ENCODE data around the gene CDK14.

The CDK14 gene

DNA sequence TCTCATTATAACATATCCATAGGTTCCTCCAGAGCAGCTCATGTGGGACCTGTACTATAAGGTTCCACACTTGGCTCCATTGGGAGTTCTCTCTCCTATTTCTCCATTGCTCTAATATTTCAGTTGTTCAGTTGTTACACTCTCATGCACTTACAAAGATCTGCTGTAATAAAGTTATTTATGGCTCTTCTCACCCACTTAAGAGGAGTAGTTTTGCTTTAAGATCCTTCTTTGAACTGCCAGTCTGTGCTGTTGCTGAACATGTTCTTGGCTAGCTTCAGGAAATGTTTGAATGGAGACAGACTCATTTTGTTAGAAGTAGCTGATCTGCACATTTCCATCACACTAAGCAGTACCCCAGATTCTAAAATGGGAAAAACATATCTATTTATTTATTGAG, 250.1 kb downstream of the CDK14 start:
- H3K4me1 ChIP-seq (ENCODE audit: control insufficient read depth, insufficient read depth, low read length), result no peaks in the 10 kb centered on the region

DNA sequence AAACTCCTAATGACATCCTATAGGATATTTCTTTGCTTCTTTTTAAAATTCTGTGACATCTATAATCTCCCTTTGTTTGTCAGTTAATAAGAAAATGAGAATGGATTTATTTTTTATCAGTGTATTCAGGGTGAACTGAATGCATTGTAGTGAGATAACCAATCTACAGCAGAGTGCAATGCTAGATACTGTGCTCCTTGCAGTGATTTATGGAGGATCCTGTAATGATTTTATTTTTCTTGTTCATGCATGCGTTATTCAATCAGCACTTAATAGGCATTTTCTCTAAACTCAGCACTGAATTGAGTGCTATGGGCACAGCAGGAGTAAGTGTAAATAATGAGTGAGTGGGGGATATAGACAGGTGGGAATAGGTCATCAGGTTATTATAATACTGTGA, 253.9 kb downstream of the CDK14 start:
- H3K4me1 ChIP-seq (ENCODE audit: control insufficient read depth, insufficient read depth, low read length), result no peaks in the 10 kb centered on the region
- H3K4me3 ChIP-seq (ENCODE audit: low read length), result no peak overlapping the region
- H3K27ac ChIP-seq (ENCODE audit: low read length), result no peak overlapping the region
- no peak for DNase-seq (ENCODE audit: low read depth, low spot score)
- H3K27me3 ChIP-seq (ENCODE audit: control insufficient read depth, insufficient read depth, low read length), result no peaks in the 10 kb centered on the region
- no CpG with 5 or more reads among the region's 1 CpG for WGBS (ENCODE audit: insufficient coverage, insufficient read length)
- H3K9me3 ChIP-seq (ENCODE audit: control insufficient read depth, insufficient read depth, low read length), result no peaks in the 10 kb centered on the region
- H3K36me3 ChIP-seq (ENCODE audit: control insufficient read depth, insufficient read depth, low read length), result no peaks in the 10 kb centered on the region

More for the DNA sequence above, 250.1 kb downstream of the CDK14 start:
- H3K4me3 ChIP-seq (ENCODE audit: low read length), result no peak overlapping the region
- no peak for DNase-seq (ENCODE audit: low read depth, low spot score)
- no peaks in the 10 kb centered on the region for H3K36me3 ChIP-seq (ENCODE audit: control insufficient read depth, insufficient read depth, low read length)
- H3K9me3 ChIP-seq (ENCODE audit: control insufficient read depth, insufficient read depth, low read length), result no peaks in the 10 kb centered on the region
- H3K27ac ChIP-seq (ENCODE audit: low read length), result no peak overlapping the region
- no peaks in the 10 kb centered on the region for H3K27me3 ChIP-seq (ENCODE audit: control insufficient read depth, insufficient read depth, low read length)

DNA sequence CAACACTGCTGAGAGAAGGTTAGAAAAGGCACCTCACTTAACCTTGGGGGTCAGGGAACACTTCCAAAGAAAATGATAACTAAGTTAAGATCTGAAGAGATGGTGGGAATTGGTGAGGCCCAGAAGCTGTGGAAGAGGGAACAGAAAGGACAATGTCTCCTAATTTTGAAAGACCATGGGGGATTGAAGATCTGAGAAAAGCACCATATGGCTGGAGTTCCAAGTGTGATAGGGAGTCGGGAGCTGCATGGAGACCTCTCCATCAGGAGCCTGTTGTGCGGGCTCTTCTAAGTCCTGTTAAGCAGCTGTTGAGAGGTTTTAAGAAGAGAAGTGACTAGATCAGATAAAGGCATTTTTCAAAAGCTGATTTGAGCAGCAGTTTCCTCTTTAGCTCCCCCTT, 254.3 kb downstream of the CDK14 start:
- no peak for DNase-seq (ENCODE audit: low read depth, low spot score)
- Histone ChIP-seq H3K27ac (ENCODE audit: low read length) (no peak overlapping the region), H3K27me3 (ENCODE audit: control insufficient read depth, insufficient read depth, low read length) (no peaks in the 10 kb centered on the region), H3K4me3 (ENCODE audit: low read length) (no peak overlapping the region), H3K36me3 (ENCODE audit: control insufficient read depth, insufficient read depth, low read length) (no peaks in the 10 kb centered on the region), H3K4me1 (ENCODE audit: control insufficient read depth, insufficient read depth, low read length) (no peaks in the 10 kb centered on the region), H3K9me3 (ENCODE audit: control insufficient read depth, insufficient read depth, low read length) (no peaks in the 10 kb centered on the region)
- no CpG with 5 or more reads among the region's 2 CpGs for WGBS (ENCODE audit: insufficient coverage, insufficient read length)

DNA sequence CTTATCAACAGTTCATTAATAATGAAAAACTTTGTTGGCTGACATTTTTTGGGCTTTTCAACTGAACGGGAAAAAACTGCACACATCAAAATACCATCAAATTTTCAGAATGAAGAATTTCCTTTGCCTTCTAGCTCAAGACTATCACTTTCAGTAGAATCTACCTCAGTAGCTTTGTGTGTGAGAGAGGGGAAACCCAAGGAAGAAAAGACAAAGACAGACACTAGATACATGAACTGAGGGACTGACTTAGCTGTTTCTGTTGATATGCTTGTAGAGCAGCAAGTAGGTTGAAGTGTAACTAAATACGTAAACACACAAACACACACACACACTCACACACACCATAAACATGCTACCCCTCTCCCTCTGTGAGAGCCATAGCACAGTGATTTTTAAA, 257.1 kb downstream of the CDK14 start:
- Histone ChIP-seq H3K27me3 (ENCODE audit: control insufficient read depth, insufficient read depth, low read length) (no peaks in the 10 kb centered on the region), H3K36me3 (ENCODE audit: control insufficient read depth, insufficient read depth, low read length) (no peaks in the 10 kb centered on the region), H3K4me1 (ENCODE audit: control insufficient read depth, insufficient read depth, low read length) (0 out of 2 replicates have a peak, but pooled peaks cover 2% of the 10 kb centered on the region), H3K9me3 (ENCODE audit: control insufficient read depth, insufficient read depth, low read length) (no peaks in the 10 kb centered on the region), H3K4me3 (ENCODE audit: low read length) (no peak overlapping the region), H3K27ac (ENCODE audit: low read length) (no peak overlapping the region)
- no CpG with 5 or more reads among the region's 2 CpGs for WGBS (ENCODE audit: insufficient coverage, insufficient read length)
- no peak for DNase-seq (ENCODE audit: low read depth, low spot score)

DNA sequence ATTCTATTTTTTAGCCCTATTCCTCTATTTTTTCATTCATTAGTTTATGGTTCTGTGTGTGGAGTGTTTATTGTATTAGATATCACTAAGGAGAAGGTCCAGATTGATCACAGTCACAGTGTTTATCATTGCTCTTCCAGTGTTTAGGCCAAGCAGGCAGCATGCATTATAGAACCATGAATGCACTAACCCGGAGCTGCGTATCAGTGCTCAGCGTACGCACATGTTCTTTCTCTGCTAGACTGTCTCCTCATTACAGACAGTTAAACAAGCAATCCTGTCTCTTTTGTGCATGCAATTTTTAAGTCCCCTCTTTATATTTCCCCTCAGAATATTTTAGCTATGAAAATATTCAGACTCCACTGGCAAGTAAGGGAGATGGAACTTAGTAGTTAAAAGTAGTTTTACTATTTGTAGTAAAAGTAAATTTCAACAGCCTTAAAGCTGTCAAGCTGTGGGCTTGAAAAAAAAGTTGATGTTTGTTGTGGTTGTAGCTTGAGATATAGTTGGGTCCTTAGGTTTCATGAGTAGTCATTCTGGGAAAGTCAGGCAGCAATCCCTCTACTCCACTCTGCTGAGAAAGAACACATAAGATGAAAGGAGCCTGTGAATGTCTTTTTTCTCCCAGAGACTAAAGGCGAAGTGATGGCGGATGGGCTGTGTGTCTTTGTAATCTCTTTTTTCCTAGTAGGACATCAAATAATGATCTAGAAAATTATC, 260.4 kb downstream of the CDK14 start:
- Histone ChIP-seq H3K4me3 (ENCODE audit: low read length) (no peak overlapping the region), H3K9me3 (ENCODE audit: control insufficient read depth, insufficient read depth, low read length) (no peaks in the 10 kb centered on the region), H3K27ac (ENCODE audit: low read length) (no peak overlapping the region), H3K27me3 (ENCODE audit: control insufficient read depth, insufficient read depth, low read length) (no peaks in the 10 kb centered on the region), H3K4me1 (ENCODE audit: control insufficient read depth, insufficient read depth, low read length) (0 out of 2 replicates have a peak, but pooled peaks cover 2% of the 10 kb centered on the region), H3K36me3 (ENCODE audit: control insufficient read depth, insufficient read depth, low read length) (no peaks in the 10 kb centered on the region)
- no peak for DNase-seq (ENCODE audit: low read depth, low spot score)
- no CpG with 5 or more reads among the region's 6 CpGs for WGBS (ENCODE audit: insufficient coverage, insufficient read length)

DNA sequence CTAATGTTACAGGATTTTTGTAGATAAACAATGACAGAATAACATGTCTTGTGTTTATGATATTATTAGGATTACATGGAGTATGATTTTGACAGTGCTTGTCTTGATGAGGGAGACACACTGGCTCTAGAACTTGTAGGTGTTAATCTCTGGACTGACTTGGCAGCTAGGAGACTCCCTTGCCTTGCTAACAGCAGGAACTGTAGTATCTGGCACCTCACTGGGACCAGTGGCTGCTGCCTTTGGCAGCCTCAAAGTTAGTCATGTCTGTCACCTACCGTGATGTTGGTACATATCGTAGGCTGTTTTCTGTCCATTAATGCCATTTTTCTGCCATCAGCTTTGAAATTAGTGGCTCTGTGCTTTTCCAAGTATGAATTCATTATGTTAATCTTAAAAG, 261.5 kb downstream of the CDK14 start:
- Histone ChIP-seq H3K36me3 (ENCODE audit: control insufficient read depth, insufficient read depth, low read length) (no peaks in the 10 kb centered on the region), H3K27me3 (ENCODE audit: control insufficient read depth, insufficient read depth, low read length) (no peaks in the 10 kb centered on the region), H3K4me1 (ENCODE audit: control insufficient read depth, insufficient read depth, low read length) (0 out of 2 replicates have a peak, but pooled peaks cover 2% of the 10 kb centered on the region), H3K27ac (ENCODE audit: low read length) (no peak overlapping the region), H3K4me3 (ENCODE audit: low read length) (no peak overlapping the region), H3K9me3 (ENCODE audit: control insufficient read depth, insufficient read depth, low read length) (no peaks in the 10 kb centered on the region)
- no peak for DNase-seq (ENCODE audit: low read depth, low spot score)
- WGBS (ENCODE audit: insufficient coverage, insufficient read length), result no CpG with 5 or more reads among the region's 2 CpGs

DNA sequence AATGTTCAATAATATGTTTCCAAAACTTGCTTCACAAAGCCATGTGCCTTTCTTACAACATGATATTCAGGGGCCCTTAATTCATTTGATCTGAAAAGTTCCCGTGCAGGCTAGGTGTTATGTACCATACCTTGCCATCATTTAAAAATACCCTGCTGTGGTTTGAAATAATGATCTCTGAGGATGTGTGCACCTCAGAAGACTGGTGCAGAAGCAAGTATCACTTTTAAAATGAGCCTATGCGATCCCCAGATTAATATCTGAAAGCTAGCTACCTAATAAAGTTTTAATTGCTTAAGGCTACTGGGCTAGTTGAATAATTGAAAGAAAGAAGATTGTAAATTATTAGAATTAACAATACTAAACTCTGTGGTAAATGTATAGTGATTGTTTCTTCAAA, 262.4 kb downstream of the CDK14 start:
- no CpG with 5 or more reads among the region's 2 CpGs for WGBS (ENCODE audit: insufficient coverage, insufficient read length)
- no peaks in the 10 kb centered on the region for H3K36me3 ChIP-seq (ENCODE audit: control insufficient read depth, insufficient read depth, low read length)
- H3K27ac ChIP-seq (ENCODE audit: low read length), result no peak overlapping the region
- H3K4me3 ChIP-seq (ENCODE audit: low read length), result no peak overlapping the region
- no peaks in the 10 kb centered on the region for H3K9me3 ChIP-seq (ENCODE audit: control insufficient read depth, insufficient read depth, low read length)
- no peaks in the 10 kb centered on the region for H3K27me3 ChIP-seq (ENCODE audit: control insufficient read depth, insufficient read depth, low read length)
- 0 out of 2 replicates have a peak, but pooled peaks cover 2% of the 10 kb centered on the region for H3K4me1 ChIP-seq (ENCODE audit: control insufficient read depth, insufficient read depth, low read length)
- DNase-seq (ENCODE audit: low read depth, low spot score), result no peak

DNA sequence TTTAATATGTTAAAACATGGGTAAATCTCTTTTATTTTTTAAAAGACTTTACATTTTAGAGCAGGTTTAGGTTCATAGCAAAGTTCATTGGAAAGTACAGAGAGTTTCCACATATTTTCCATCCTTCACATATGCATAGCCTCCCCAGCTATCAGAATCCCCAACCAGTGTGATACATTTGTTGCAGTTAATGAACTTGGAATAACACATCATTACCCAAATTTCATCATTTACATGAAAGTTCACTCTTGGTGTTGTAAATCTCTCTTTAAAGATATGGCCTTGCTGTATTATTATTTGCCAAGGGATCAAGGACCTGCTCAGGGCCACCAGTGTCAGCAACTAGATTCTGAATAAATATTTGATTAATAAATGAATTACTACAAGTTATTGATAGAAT, 263.4 kb downstream of the CDK14 start:
- Histone ChIP-seq H3K4me1 (ENCODE audit: control insufficient read depth, insufficient read depth, low read length) (0 out of 2 replicates have a peak, but pooled peaks cover 2% of the 10 kb centered on the region), H3K9me3 (ENCODE audit: control insufficient read depth, insufficient read depth, low read length) (no peaks in the 10 kb centered on the region), H3K36me3 (ENCODE audit: control insufficient read depth, insufficient read depth, low read length) (no peaks in the 10 kb centered on the region), H3K27me3 (ENCODE audit: control insufficient read depth, insufficient read depth, low read length) (no peaks in the 10 kb centered on the region), H3K4me3 (ENCODE audit: low read length) (no peak overlapping the region), H3K27ac (ENCODE audit: low read length) (no peak overlapping the region)
- DNase-seq (ENCODE audit: low read depth, low spot score), result no peak

DNA sequence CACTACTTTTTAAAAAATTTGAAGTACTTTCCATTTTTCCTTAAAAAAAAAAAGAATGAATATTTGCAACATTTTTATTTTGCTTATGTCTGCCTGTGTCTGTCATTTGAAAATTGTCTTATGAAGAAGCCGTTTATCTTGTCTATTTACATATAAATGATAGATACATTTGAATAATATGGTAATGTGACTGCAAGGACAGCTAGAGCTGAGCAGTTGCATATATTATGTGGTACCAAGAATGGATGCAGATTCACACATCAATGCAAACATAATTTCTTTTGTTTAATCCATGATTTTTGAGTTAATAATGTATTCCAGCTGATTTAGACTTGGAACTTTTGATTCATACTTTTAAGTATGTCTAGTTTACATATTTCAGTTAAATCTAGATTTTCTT, 268.0 kb downstream of the CDK14 start:
- DNase-seq (ENCODE audit: low read depth, low spot score), result no peak
- no CpG with 5 or more reads among the region's 1 CpG for WGBS (ENCODE audit: insufficient coverage, insufficient read length)
- no peak overlapping the region for H3K4me3 ChIP-seq (ENCODE audit: low read length)
- H3K9me3 ChIP-seq (ENCODE audit: control insufficient read depth, insufficient read depth, low read length), result no peaks in the 10 kb centered on the region
- no peaks in the 10 kb centered on the region for H3K27me3 ChIP-seq (ENCODE audit: control insufficient read depth, insufficient read depth, low read length)
- no peaks in the 10 kb centered on the region for H3K4me1 ChIP-seq (ENCODE audit: control insufficient read depth, insufficient read depth, low read length)
- H3K27ac ChIP-seq (ENCODE audit: low read length), result no peak overlapping the region
- H3K36me3 ChIP-seq (ENCODE audit: control insufficient read depth, insufficient read depth, low read length), result no peaks in the 10 kb centered on the region

DNA sequence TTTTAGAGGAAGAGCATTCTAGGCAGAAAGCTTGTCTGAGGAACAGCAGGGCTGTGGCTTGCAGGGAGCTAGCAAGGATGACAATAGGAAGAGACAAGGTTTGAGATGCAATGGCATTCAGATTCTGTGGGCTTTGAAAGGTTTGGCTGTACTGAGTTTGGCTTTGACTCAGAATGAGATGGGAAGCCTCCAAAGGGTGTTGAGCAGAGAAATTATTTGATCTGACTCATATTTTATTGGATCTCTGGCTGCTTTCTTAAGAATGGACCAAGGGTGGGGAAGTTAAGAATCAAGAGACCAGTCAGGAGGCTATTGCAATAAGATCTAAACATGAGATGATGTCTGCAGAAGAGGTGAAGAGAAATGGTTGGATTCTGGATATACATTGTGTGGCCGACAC, 273.2 kb downstream of the CDK14 start:
- WGBS (ENCODE audit: insufficient coverage, insufficient read length), result no CpG with 5 or more reads among the region's 1 CpG
- Histone ChIP-seq H3K36me3 (ENCODE audit: control insufficient read depth, insufficient read depth, low read length) (no peaks in the 10 kb centered on the region), H3K4me3 (ENCODE audit: low read length) (no peak overlapping the region), H3K9me3 (ENCODE audit: control insufficient read depth, insufficient read depth, low read length) (no peaks in the 10 kb centered on the region), H3K27ac (ENCODE audit: low read length) (no peak overlapping the region), H3K27me3 (ENCODE audit: control insufficient read depth, insufficient read depth, low read length) (no peaks in the 10 kb centered on the region), H3K4me1 (ENCODE audit: control insufficient read depth, insufficient read depth, low read length) (no peaks in the 10 kb centered on the region)
- no peak for DNase-seq (ENCODE audit: low read depth, low spot score)

DNA sequence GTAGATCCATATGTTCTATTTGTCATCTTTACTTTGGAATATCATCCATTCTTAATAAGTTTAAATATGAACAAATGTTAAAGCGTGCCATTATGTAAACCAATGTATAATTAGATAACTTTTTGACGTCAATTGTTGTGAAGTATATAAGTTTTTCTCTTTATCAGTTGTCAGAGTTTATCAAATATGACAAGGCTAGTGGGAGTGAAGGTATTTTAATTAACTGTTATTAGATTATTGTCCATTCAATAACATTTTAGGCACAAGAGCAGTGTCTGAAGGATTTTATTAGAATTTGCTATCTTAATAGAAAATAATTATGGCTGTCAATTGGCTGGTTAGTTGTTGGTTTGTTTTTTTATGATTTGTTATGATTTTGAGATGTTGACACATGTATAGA, 280.6 kb downstream of the CDK14 start:
- Histone ChIP-seq H3K4me1 (ENCODE audit: control insufficient read depth, insufficient read depth, low read length) (no peaks in the 10 kb centered on the region), H3K36me3 (ENCODE audit: control insufficient read depth, insufficient read depth, low read length) (no peaks in the 10 kb centered on the region), H3K27ac (ENCODE audit: low read length) (no peak overlapping the region), H3K9me3 (ENCODE audit: control insufficient read depth, insufficient read depth, low read length) (no peaks in the 10 kb centered on the region), H3K27me3 (ENCODE audit: control insufficient read depth, insufficient read depth, low read length) (no peaks in the 10 kb centered on the region), H3K4me3 (ENCODE audit: low read length) (no peak overlapping the region)
- no peak for DNase-seq (ENCODE audit: low read depth, low spot score)
- WGBS (ENCODE audit: insufficient coverage, insufficient read length), result no CpG with 5 or more reads among the region's 2 CpGs

All from iPS DF 6.9 (cell line).